ENCODE results near the gene ZBTB25. TPM values are rescaled to one million over a fixed set of nuclear protein-coding genes. Genes with fewer than 3 reads are reported as not detected.

The ZBTB25 gene
- polyA plus RNA-seq, 3 donors from 2014 or later: 9.9 to 23.1 (median 15.3) TPM

- Mint-ChIP-seq H3K4me3 (no peak overlapping the region), H3K36me3 (peaks cover 6 to 25% (median 14%) of the 10 kb centered on the region in 3 donors), H3K4me1 (no peaks in the 10 kb centered on the region), H3K27me3 (ENCODE audit: low read depth in 3 of 3) (no peaks in the 10 kb centered on the region), H3K9me3 (no peaks in the 10 kb centered on the region), H3K27ac (no peak overlapping the region)
- no peak for DNase-seq
Observed at GRCh38 chr14:64407329-64407728, 96.3 kb downstream of the ZBTB25 start.

GRCh38 chr14:64405295-64405694 lies 98.3 kb downstream of the ZBTB25 start:
- H3K27ac Mint-ChIP-seq: no peak overlapping the region
- no peaks in the 10 kb centered on the region for H3K27me3 Mint-ChIP-seq (ENCODE audit: low read depth in 3 of 3)
- no peak overlapping the region for H3K4me3 Mint-ChIP-seq
- H3K9me3 Mint-ChIP-seq: no peaks in the 10 kb centered on the region
- no peak for DNase-seq
- H3K36me3 Mint-ChIP-seq: peaks cover 0 to 23% (median 6%) of the 10 kb centered on the region in 3 donors
- H3K4me1 Mint-ChIP-seq: no peaks in the 10 kb centered on the region

GRCh38 chr14:64401949-64402348 lies 101.7 kb downstream of the ZBTB25 start:
- H3K27ac Mint-ChIP-seq: no peak overlapping the region
- DNase-seq: no peak
- H3K9me3 Mint-ChIP-seq: no peaks in the 10 kb centered on the region
- peaks cover 0 to 2% (median 0%) of the 10 kb centered on the region in 3 donors for H3K27me3 Mint-ChIP-seq (ENCODE audit: low read depth in 3 of 3)
- no peak overlapping the region for H3K4me3 Mint-ChIP-seq
- no peaks in the 10 kb centered on the region for H3K4me1 Mint-ChIP-seq
- peaks cover 0 to 18% (median 6%) of the 10 kb centered on the region in 3 donors for H3K36me3 Mint-ChIP-seq

GRCh38 chr14:64400829-64401459 lies 102.7 kb downstream of the ZBTB25 start:
- DNase-seq: no peak
- Mint-ChIP-seq H3K27me3 (ENCODE audit: low read depth in 3 of 3) (peaks cover 0 to 2% (median 0%) of the 10 kb centered on the region in 3 donors), H3K36me3 (peaks cover 0 to 18% (median 6%) of the 10 kb centered on the region in 3 donors), H3K9me3 (no peaks in the 10 kb centered on the region), H3K4me3 (no peak overlapping the region), H3K27ac (peak overlapping the region in 1 of 6 donors; percentile 50), H3K4me1 (no peaks in the 10 kb centered on the region)

Other genes with a start within 250 kb of the ZBTB25 start
- under 1 TPM in 2 of 3 donors, not detected in 1; 0.12 to 0.32 TPM for gene ESR2, start 209.5 kb downstream of the ZBTB25 start, polyA plus RNA-seq
- gene MTHFD1, start 115.5 kb downstream of the ZBTB25 start, polyA plus RNA-seq: 10 to 100 TPM; 28.0 to 49.0 (median 42.7) TPM
- gene AKAP5, start 38.3 kb downstream of the ZBTB25 start, polyA plus RNA-seq: 1 to 10 TPM; 1.5 to 5.8 (median 4.2) TPM
- gene ZBTB1, start 932 bp upstream of the ZBTB25 start, polyA plus RNA-seq: 100 to 1,000 TPM in 1 of 3 donors, 10 to 100 TPM in 2; 53.5 to 123 (median 70.9) TPM
- gene HSPA2, start 36.9 kb upstream of the ZBTB25 start, polyA plus RNA-seq: 1 to 10 TPM in 1 of 3 donors, under 1 TPM in 2; 0.11 to 1.2 (median 0.73) TPM
- under 1 TPM in 2 of 3 donors, not detected in 1; 0.47 to 0.81 TPM for gene PPP1R36, start 46.1 kb upstream of the ZBTB25 start, polyA plus RNA-seq
- 100 to 1,000 TPM in 1 of 3 donors, 10 to 100 TPM in 2; 36.8 to 216 (median 71.4) TPM for gene PLEKHG3, start 200.6 kb upstream of the ZBTB25 start, polyA plus RNA-seq

Data from immature natural killer cell (primary cell).